ENCODE data around the gene LRRC4. TPM values are rescaled to one million over a fixed set of nuclear protein-coding genes. Genes with fewer than 3 reads are reported as not detected.

LRRC4 gene
- total RNA-seq, 1 donor from 2014 or later, result 0.16 TPM

GRCh38 chr7:128059143-128059988 is 28.1 kb upstream of the LRRC4 start:
- H3K36me3 Mint-ChIP-seq (ENCODE audit: low read depth), result peaks cover 19% of the 10 kb centered on the region
- H3K4me1 Mint-ChIP-seq, result peaks cover 9% of the 10 kb centered on the region
- H3K9me3 Mint-ChIP-seq, result no peaks in the 10 kb centered on the region
- no peak overlapping the region for H3K27ac Mint-ChIP-seq
- H3K27me3 Mint-ChIP-seq, result no peaks in the 10 kb centered on the region
- TF ChIP-seq CTCF (IDR thresholded peaks at IDR 0.05), result no peak
- ChIA-PET CTCF (no interaction called here), POLR2A (no interaction called here)
- H3K4me3 Mint-ChIP-seq, result no peak overlapping the region
- ATAC-seq (ENCODE audit: low read depth), result no peak
- no peak for DNase-seq
- intact Hi-C loops (cut with micrococcal nuclease), result no loop called here

- H3K27ac Mint-ChIP-seq, result no peak overlapping the region
- peaks cover 13% of the 10 kb centered on the region for H3K4me1 Mint-ChIP-seq
Observed at GRCh38 chr7:128057909-128058308, 26.7 kb upstream of the LRRC4 start.

GRCh38 chr7:128056901-128057300 is 25.7 kb upstream of the LRRC4 start:
- Mint-ChIP-seq H3K9me3 (no peaks in the 10 kb centered on the region), H3K27ac (no peak overlapping the region), H3K4me1 (peaks cover 21% of the 10 kb centered on the region), H3K27me3 (no peaks in the 10 kb centered on the region), H3K36me3 (ENCODE audit: low read depth) (peaks cover 26% of the 10 kb centered on the region), H3K4me3 (no peak overlapping the region)
- POLR2A ChIA-PET, result no interaction called here
- no peak for TF ChIP-seq CTCF (IDR thresholded peaks at IDR 0.05)
- DNase-seq, result no peak
- CTCF ChIA-PET, result no interaction called here
- no peak for ATAC-seq (ENCODE audit: low read depth)
- intact Hi-C loops (cut with micrococcal nuclease), result no loop called here

More at GRCh38 chr7:128057909-128058308, 26.7 kb upstream of the LRRC4 start:
- ATAC-seq (ENCODE audit: low read depth) (no peak), DNase-seq (no peak)
- POLR2A ChIA-PET, result no interaction called here
- CTCF ChIA-PET, result no interaction called here
- intact Hi-C loops (cut with micrococcal nuclease), result no loop called here
- Mint-ChIP-seq H3K36me3 (ENCODE audit: low read depth) (peaks cover 25% of the 10 kb centered on the region), H3K4me3 (no peak overlapping the region), H3K9me3 (no peaks in the 10 kb centered on the region), H3K27me3 (no peaks in the 10 kb centered on the region)
- TF ChIP-seq CTCF (IDR thresholded peaks at IDR 0.05), result no peak

- CTCF ChIA-PET, result no interaction called here
- intact Hi-C loops (cut with micrococcal nuclease), result no loop called here
Observed at GRCh38 chr7:128055637-128056036, 24.4 kb upstream of the LRRC4 start.

GRCh38 chr7:128054511-128054910 is 23.3 kb upstream of the LRRC4 start:
- Mint-ChIP-seq H3K36me3 (ENCODE audit: low read depth) (peaks cover 25% of the 10 kb centered on the region), H3K4me1 (peaks cover 21% of the 10 kb centered on the region), H3K9me3 (no peaks in the 10 kb centered on the region), H3K27ac (no peak overlapping the region), H3K27me3 (no peaks in the 10 kb centered on the region), H3K4me3 (no peak overlapping the region)
- ATAC-seq (ENCODE audit: low read depth) (no peak), DNase-seq (no peak)
- POLR2A ChIA-PET, result no interaction called here
- no peak for TF ChIP-seq CTCF (IDR thresholded peaks at IDR 0.05)
- intact Hi-C loops (cut with micrococcal nuclease), result no loop called here
- CTCF ChIA-PET, result no interaction called here

More at GRCh38 chr7:128055637-128056036, 24.4 kb upstream of the LRRC4 start:
- no peak for TF ChIP-seq CTCF (IDR thresholded peaks at IDR 0.05)
- POLR2A ChIA-PET, result no interaction called here
- H3K27ac Mint-ChIP-seq, result no peak overlapping the region
- H3K9me3 Mint-ChIP-seq, result no peaks in the 10 kb centered on the region
- peaks cover 25% of the 10 kb centered on the region for H3K36me3 Mint-ChIP-seq (ENCODE audit: low read depth)
- no peak for ATAC-seq (ENCODE audit: low read depth)
- no peak overlapping the region for H3K4me3 Mint-ChIP-seq
- no peaks in the 10 kb centered on the region for H3K27me3 Mint-ChIP-seq
- no peak for DNase-seq
- H3K4me1 Mint-ChIP-seq, result peaks cover 21% of the 10 kb centered on the region

Measured in activated B cell treated with CpG ODN at 0.5 μM for 24 hours (primary cell).